ENCODE measurements around the gene ESRRA. TPM values are rescaled to one million over a fixed set of nuclear protein-coding genes. Genes with fewer than 3 reads are reported as not detected.
"Not testable (repeated sequence)": the region's sequence is repeated elsewhere in the genome, so short reads cannot be mapped to it uniquely, and the experiment has no call there.

The ESRRA gene
- total RNA-seq, 1 experiment from 2014 or later, result 61.0 TPM

- ChIA-PET CTCF (no interaction called here), POLR2A (ENCODE audit: unreplicated experiment) (no interaction called here)
- peaks cover 7% of the 10 kb centered on the region for H4K20me1 ChIP-seq (ENCODE audit: insufficient read depth)
- peak in 1 of 2 experiments; percentile 31 for DNase-seq
- H3K79me2 ChIP-seq (ENCODE audit: low read depth), result peaks cover 65% of the 10 kb centered on the region
- H3K27me3 ChIP-seq (ENCODE audit: insufficient read depth, low read depth), result no peaks in the 10 kb centered on the region
- H3K36me3 ChIP-seq (ENCODE audit: low read depth), result peaks cover 4% of the 10 kb centered on the region; the same call in 1 of the 2 replicates
- H3K4me1 ChIP-seq (replicated peaks; ENCODE audit: insufficient read depth), result peaks cover 25% of the 10 kb centered on the region
- H3K4me3 ChIP-seq, result no peak overlapping the region
- TF ChIP-seq EZH2 (IDR thresholded peaks at IDR 0.05; ENCODE audit: low read depth), result no peak
- TF ChIP-seq, protein P1, sequence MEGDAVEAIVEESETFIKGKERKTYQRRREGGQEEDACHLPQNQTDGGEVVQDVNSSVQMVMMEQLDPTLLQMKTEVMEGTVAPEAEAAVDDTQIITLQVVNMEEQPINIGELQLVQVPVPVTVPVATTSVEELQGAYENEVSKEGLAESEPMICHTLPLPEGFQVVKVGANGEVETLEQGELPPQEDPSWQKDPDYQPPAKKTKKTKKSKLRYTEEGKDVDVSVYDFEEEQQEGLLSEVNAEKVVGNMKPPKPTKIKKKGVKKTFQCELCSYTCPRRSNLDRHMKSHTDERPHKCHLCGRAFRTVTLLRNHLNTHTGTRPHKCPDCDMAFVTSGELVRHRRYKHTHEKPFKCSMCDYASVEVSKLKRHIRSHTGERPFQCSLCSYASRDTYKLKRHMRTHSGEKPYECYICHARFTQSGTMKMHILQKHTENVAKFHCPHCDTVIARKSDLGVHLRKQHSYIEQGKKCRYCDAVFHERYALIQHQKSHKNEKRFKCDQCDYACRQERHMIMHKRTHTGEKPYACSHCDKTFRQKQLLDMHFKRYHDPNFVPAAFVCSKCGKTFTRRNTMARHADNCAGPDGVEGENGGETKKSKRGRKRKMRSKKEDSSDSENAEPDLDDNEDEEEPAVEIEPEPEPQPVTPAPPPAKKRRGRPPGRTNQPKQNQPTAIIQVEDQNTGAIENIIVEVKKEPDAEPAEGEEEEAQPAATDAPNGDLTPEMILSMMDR (conservative IDR thresholded peaks at IDR 0.05), result no peak; the same call in 1 of the 2 replicates
- no peaks in the 10 kb centered on the region for H3K9me2 ChIP-seq (ENCODE audit: insufficient read depth)
- no peaks in the 10 kb centered on the region for H3K9me3 ChIP-seq (ENCODE audit: insufficient read depth, low read depth)
- H3K4me2 ChIP-seq, result peak overlapping the region; percentile 79; the same call in 1 of the 2 replicates
- no peak overlapping the region for H3K27ac ChIP-seq
- BruUV-seq (replicated peaks), result no TSS peak
- peaks cover 61% of the 10 kb centered on the region for H3F3A ChIP-seq (ENCODE audit: insufficient read depth, low read depth)
- intact Hi-C loops (cut with micrococcal nuclease; ENCODE audit: unreplicated experiment), result no loop called here
- H2AFZ ChIP-seq, result no peak overlapping the region
These were observed 9.7 kb downstream of the ESRRA start for GRCh38 chr11:64314805-64315561.

GRCh38 chr11:64315667-64316526, 10.6 kb downstream of the ESRRA start:
- POLR2A ChIA-PET (ENCODE audit: unreplicated experiment), result interaction anchor here (0.7 kb wide), 1 partner anchor 39 kb away, joined by 3 read pairs; no protein-coding TSS in a partner anchor
- peak overlapping the region; percentile 69 for H3K4me3 ChIP-seq

DNA sequence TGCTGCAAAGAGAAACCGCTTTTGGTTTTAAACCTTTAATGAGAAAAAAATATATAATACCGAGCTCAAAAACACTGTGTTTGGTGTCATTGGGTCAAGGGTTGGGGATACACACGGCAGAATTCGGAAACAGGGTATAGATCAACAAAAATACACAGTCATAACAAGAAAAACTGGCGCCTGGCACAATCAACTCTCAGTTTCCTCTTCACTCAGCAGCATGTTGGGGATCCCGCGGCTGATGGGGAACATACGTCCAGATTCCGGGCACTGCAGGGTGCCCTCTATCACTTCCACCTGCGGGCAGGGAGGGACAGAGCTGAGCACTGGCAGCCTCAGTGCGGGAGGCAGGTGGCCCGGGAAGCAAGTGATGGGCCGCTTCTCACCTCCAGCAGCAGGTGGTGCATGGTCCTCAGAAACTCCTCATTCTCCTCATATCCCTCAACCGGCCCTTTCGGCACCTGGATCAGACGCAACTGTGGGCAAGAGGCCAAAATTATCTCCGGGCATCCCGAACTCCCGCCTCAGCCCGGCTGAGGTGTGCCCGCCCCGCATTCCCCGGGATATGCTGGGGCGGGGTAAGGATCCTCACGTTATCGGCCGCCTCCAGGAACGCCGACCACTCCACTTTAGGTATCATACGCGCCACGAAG, 11.5 kb downstream of the ESRRA start:
- POLR2A ChIA-PET (ENCODE audit: unreplicated experiment), result interaction anchor here (0.6 to 2.0 kb wide), 8 partner anchors 15 to 80 kb away, joined by 3 to 38 read pairs (median 6); no protein-coding TSS in a partner anchor
- TF ChIP-seq EZH2 (IDR thresholded peaks at IDR 0.05; ENCODE audit: low read depth), result no peak
- TF ChIP-seq, protein P1 (conservative IDR thresholded peaks at IDR 0.05), result peak; percentile 58
- peaks cover 5% of the 10 kb centered on the region; the same call in 1 of the 2 replicates for H4K20me1 ChIP-seq (ENCODE audit: insufficient read depth)
- CTCF ChIA-PET, result interaction anchor here (0.5 to 2.7 kb wide), 11 partner anchors 16 to 820 kb away, joined by 3 to 87 read pairs (median 10); no protein-coding TSS in a partner anchor
- peaks cover 72% of the 10 kb centered on the region for H3F3A ChIP-seq (ENCODE audit: insufficient read depth, low read depth)
- TSS peak; percentile 99 for BruUV-seq (replicated peaks)
- no peaks in the 10 kb centered on the region for H3K27me3 ChIP-seq (ENCODE audit: insufficient read depth, low read depth)
- peaks cover 43% of the 10 kb centered on the region for H3K4me1 ChIP-seq (replicated peaks; ENCODE audit: insufficient read depth)
- peak overlapping the region; percentile 79 for H3K4me2 ChIP-seq
- peak; percentile 70 to 78 for DNase-seq
- H3K36me3 ChIP-seq (ENCODE audit: low read depth), result peaks cover 7% of the 10 kb centered on the region; the same call in 1 of the 2 replicates
- peak overlapping the region; percentile 71 for H2AFZ ChIP-seq
- no peaks in the 10 kb centered on the region for H3K9me3 ChIP-seq (ENCODE audit: insufficient read depth, low read depth)
- H3K79me2 ChIP-seq (ENCODE audit: low read depth), result peaks cover 59% of the 10 kb centered on the region
- peak overlapping the region; percentile 87 for H3K27ac ChIP-seq
- H3K4me3 ChIP-seq, result peak overlapping the region; percentile 69
- H3K9me2 ChIP-seq (ENCODE audit: insufficient read depth), result no peaks in the 10 kb centered on the region
- intact Hi-C loops (cut with micrococcal nuclease; ENCODE audit: unreplicated experiment), result loop anchor here (1.0 to 2.0 kb wide), 3 partner anchors 16 to 76 kb away; partner anchors contain the start of gene FKBP2

More at GRCh38 chr11:64315667-64316526, 10.6 kb downstream of the ESRRA start:
- Histone ChIP-seq H3K79me2 (ENCODE audit: low read depth) (peaks cover 65% of the 10 kb centered on the region), H3K27ac (peak overlapping the region; percentile 87), H3F3A (ENCODE audit: insufficient read depth, low read depth) (peaks cover 66% of the 10 kb centered on the region), H3K4me1 (replicated peaks; ENCODE audit: insufficient read depth) (peaks cover 34% of the 10 kb centered on the region), H3K4me2 (peak overlapping the region; percentile 79)
- not testable (repeated sequence) for H3K27me3 ChIP-seq (ENCODE audit: insufficient read depth, low read depth); H3K9me3 ChIP-seq (ENCODE audit: insufficient read depth, low read depth); H3K36me3 ChIP-seq (ENCODE audit: low read depth); H2AFZ ChIP-seq; H3K9me2 ChIP-seq (ENCODE audit: insufficient read depth); H4K20me1 ChIP-seq (ENCODE audit: insufficient read depth); BruUV-seq (replicated peaks)
- peak in 1 of 2 experiments; percentile 26 for DNase-seq
- intact Hi-C loops (cut with micrococcal nuclease; ENCODE audit: unreplicated experiment), result loop anchor here (2.0 kb wide), 1 partner anchor 75 kb away; the partner anchor contains the start of gene FKBP2
- CTCF ChIA-PET, result interaction anchor here (0.5 to 2.7 kb wide), 3 partner anchors 26 to 1829 kb away, joined by 3 to 87 read pairs (median 3); no protein-coding TSS in a partner anchor
